Stomach (tissue), 4 donors: Measurements from ENCODE around the gene PIANP.

Experiments
- EP300 ChIP-seq: sonication (generic); formaldehyde crosslinking; IDR thresholded peaks from one replicate; pipeline ENCODE4 v1.6.1; 2017; ENCODE audit warnings: antibody characterized with exemption
- POLR2A ChIP-seq, 4 donors: fragments of 450-650 bp; IDR thresholded peaks; one replicate each; pipeline ENCODE4 v1.6.1; 2016; ENCODE audit warnings: antibody characterized with exemption in 4 of 4, control low read depth in 2 of 4, mild to moderate bottlenecking in 1 of 4, moderate library complexity in 1 of 4
- POLR2AphosphoS5 ChIP-seq, 3 donors: sonication (generic); formaldehyde crosslinking; IDR thresholded peaks; one replicate each; pipeline ENCODE4 v1.6.1; 2016; ENCODE audit warnings: antibody characterized with exemption in 3 of 3
- TF ChIP-seq, protein P1 (sequence below), 7 experiments: fragments of 450-650 bp in 4 of 7; fragments of 200-600 bp in 3 of 7; sonication (generic) in 3 of 7; IDR thresholded peaks; one replicate each; pipeline ENCODE4 v1.5.1; 2016 to 2019; ENCODE audit warnings: antibody characterized with exemption in 7 of 7, control low read depth in 2 of 7, mild to moderate bottlenecking in 1 of 7

DNA sequence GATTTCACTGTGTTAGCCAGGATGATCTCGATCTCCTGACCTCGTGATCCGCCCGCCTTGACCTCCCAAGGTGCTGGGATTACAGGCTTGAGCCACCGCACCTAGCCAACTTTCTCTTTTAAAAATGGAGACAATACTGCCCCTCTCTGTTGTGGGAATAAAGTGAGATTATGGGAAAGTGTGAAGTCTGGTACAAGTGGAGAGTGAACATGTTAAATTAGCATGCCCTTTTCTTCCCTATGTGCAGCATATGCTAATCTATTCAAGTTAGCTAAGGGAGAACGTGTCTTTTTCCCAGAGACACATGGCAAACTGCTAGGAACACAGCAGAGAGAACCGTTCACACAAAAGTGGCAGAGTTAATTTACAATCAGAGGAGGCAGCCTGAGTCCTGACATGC lies 24.7 kb upstream of the PIANP start:
- TF ChIP-seq, protein P1, sequence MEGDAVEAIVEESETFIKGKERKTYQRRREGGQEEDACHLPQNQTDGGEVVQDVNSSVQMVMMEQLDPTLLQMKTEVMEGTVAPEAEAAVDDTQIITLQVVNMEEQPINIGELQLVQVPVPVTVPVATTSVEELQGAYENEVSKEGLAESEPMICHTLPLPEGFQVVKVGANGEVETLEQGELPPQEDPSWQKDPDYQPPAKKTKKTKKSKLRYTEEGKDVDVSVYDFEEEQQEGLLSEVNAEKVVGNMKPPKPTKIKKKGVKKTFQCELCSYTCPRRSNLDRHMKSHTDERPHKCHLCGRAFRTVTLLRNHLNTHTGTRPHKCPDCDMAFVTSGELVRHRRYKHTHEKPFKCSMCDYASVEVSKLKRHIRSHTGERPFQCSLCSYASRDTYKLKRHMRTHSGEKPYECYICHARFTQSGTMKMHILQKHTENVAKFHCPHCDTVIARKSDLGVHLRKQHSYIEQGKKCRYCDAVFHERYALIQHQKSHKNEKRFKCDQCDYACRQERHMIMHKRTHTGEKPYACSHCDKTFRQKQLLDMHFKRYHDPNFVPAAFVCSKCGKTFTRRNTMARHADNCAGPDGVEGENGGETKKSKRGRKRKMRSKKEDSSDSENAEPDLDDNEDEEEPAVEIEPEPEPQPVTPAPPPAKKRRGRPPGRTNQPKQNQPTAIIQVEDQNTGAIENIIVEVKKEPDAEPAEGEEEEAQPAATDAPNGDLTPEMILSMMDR (IDR thresholded peaks at IDR 0.05), result no peak
- TF ChIP-seq POLR2A (IDR thresholded peaks at IDR 0.05), result no peak
- no peak for TF ChIP-seq POLR2AphosphoS5 (IDR thresholded peaks at IDR 0.05)
- no peak for TF ChIP-seq EP300
